ENCODE results near the gene IGSF21. TPM values are rescaled to one million over a fixed set of nuclear protein-coding genes. Genes with fewer than 3 reads are reported as not detected.

IGSF21 gene
- total RNA-seq, 4 donors from 2014 or later, result 0.11 to 2.6 (median 0.69) TPM

GRCh38 chr1:18073066-18073642, 34.4 kb upstream of the IGSF21 start:
- Histone ChIP-seq H3K27me3 (no peaks in the 10 kb centered on the region), H3K36me3 (no peaks in the 10 kb centered on the region), H3K27ac (no peak overlapping the region), H3K4me1 (no peaks in the 10 kb centered on the region), H3K4me3 (replicated peaks in 1 of 3) (no peak overlapping the region), H3K9me3 (no peaks in the 10 kb centered on the region)
- TF ChIP-seq POLR2A (IDR thresholded peaks at IDR 0.05) (no peak), CTCF (IDR thresholded peaks at IDR 0.05) (no peak)
- no peak for DNase-seq
- WGBS, 2 donors, result 64 to 72% methylated on average over 11 of the region's 11 CpGs
- intact Hi-C loops (cut with DNase I), result no loop called here

GRCh38 chr1:18077657-18078215, 29.9 kb upstream of the IGSF21 start:
- H3K27ac ChIP-seq, result no peak overlapping the region
- intact Hi-C loops (cut with DNase I), result no loop called here
- H3K9me3 ChIP-seq, result no peaks in the 10 kb centered on the region
- no peaks in the 10 kb centered on the region for H3K27me3 ChIP-seq
- WGBS, 2 donors, result 25 to 43% methylated on average over 4 to 7 of the region's 7 CpGs
- DNase-seq, result no peak
- no peak for TF ChIP-seq CTCF (IDR thresholded peaks at IDR 0.05)
- TF ChIP-seq POLR2A (IDR thresholded peaks at IDR 0.05), result no peak
- H3K4me1 ChIP-seq, result no peaks in the 10 kb centered on the region
- no peaks in the 10 kb centered on the region for H3K36me3 ChIP-seq
- no peak overlapping the region for H3K4me3 ChIP-seq (replicated peaks in 1 of 3)

GRCh38 chr1:18079941-18080735, 27.5 kb upstream of the IGSF21 start:
- no peaks in the 10 kb centered on the region for H3K4me1 ChIP-seq
- 70 to 76% methylated on average over 30 to 31 of the region's 31 CpGs for WGBS, 2 donors
- no peak for DNase-seq
- no peaks in the 10 kb centered on the region for H3K27me3 ChIP-seq
- H3K27ac ChIP-seq, result no peak overlapping the region
- TF ChIP-seq CTCF (IDR thresholded peaks at IDR 0.05) (no peak), POLR2A (IDR thresholded peaks at IDR 0.05) (no peak)
- H3K36me3 ChIP-seq, result no peaks in the 10 kb centered on the region
- intact Hi-C loops (cut with DNase I), result no loop called here
- H3K4me3 ChIP-seq (replicated peaks in 1 of 3), result no peak overlapping the region
- H3K9me3 ChIP-seq, result no peaks in the 10 kb centered on the region

GRCh38 chr1:18085387-18086074, 22.1 kb upstream of the IGSF21 start:
- TF ChIP-seq CTCF (IDR thresholded peaks at IDR 0.05), result no peak
- no peak for TF ChIP-seq POLR2A (IDR thresholded peaks at IDR 0.05)
- no peaks in the 10 kb centered on the region for H3K9me3 ChIP-seq
- WGBS, 2 donors, result 65 to 66% methylated on average over 5 of the region's 5 CpGs
- no peaks in the 10 kb centered on the region for H3K27me3 ChIP-seq
- no peaks in the 10 kb centered on the region for H3K4me1 ChIP-seq
- no peak overlapping the region for H3K4me3 ChIP-seq (replicated peaks in 1 of 3)
- intact Hi-C loops (cut with DNase I), result no loop called here
- DNase-seq, result no peak
- no peak overlapping the region for H3K27ac ChIP-seq
- no peaks in the 10 kb centered on the region for H3K36me3 ChIP-seq

Data from thyroid gland (tissue), 4 donors.